Mesenchymal stem cell (in vitro differentiated cells and primary cell): Measurements from ENCODE around the gene SHQ1.

Experiments used
- DNase-seq: peaks from one replicate; pipeline ENCODE4 v3.0.0-alpha.2; 2013
- H2AFZ ChIP-seq: one replicate; pipeline ENCODE4 v1.6.1; 2013; ENCODE audit warnings: low read depth, mild to moderate bottlenecking, control low read depth, inconsistent platforms, low read length, moderate library complexity
- H2AK5ac ChIP-seq: 2 replicates; pipeline ENCODE4 v1.6.1; 2013; ENCODE audit warnings: low read length, moderate library complexity, mild to moderate bottlenecking, inconsistent platforms; ENCODE audit not compliant: severe bottlenecking
- H2BK120ac ChIP-seq: one replicate; pipeline ENCODE4 v1.6.1; 2013; ENCODE audit warnings: low read depth, mild to moderate bottlenecking, inconsistent platforms, low read length, moderate library complexity
- H2BK12ac ChIP-seq, 2 experiments: one replicate each; pipeline ENCODE4 v1.6.1; 2013; ENCODE audit warnings: inconsistent platforms in 2 of 2, low read length in 2 of 2, mild to moderate bottlenecking in 2 of 2, moderate library complexity in 2 of 2, control low read depth in 1 of 2
- H2BK15ac ChIP-seq: one replicate; pipeline ENCODE4 v1.6.1; 2013; ENCODE audit warnings: mild to moderate bottlenecking, low read depth, inconsistent platforms; ENCODE audit not compliant: poor library complexity, severe bottlenecking
- H2BK5ac ChIP-seq: 2 replicates; pipeline ENCODE4 v1.6.1; 2013; ENCODE audit warnings: low read depth, mild to moderate bottlenecking, low read length, control low read depth, inconsistent platforms; ENCODE audit not compliant: poor library complexity, severe bottlenecking
- H3K14ac ChIP-seq, 2 experiments: one replicate each; pipeline ENCODE4 v1.6.1; 2013; ENCODE audit warnings: inconsistent platforms in 2 of 2, low read length in 2 of 2, control low read depth in 1 of 2, mild to moderate bottlenecking in 1 of 2, moderate library complexity in 1 of 2
- H3K18ac ChIP-seq, 2 experiments: one replicate each; pipeline ENCODE4 v1.6.1; 2013; ENCODE audit warnings: inconsistent platforms in 2 of 2, low read length in 2 of 2, control low read depth in 1 of 2, low read depth in 1 of 2, mild to moderate bottlenecking in 1 of 2
- H3K23ac ChIP-seq, 2 experiments: one replicate each; pipeline ENCODE4 v1.6.1; 2013; ENCODE audit warnings: inconsistent platforms in 2 of 2, low read length in 2 of 2, mild to moderate bottlenecking in 2 of 2, moderate library complexity in 2 of 2, control low read depth in 1 of 2
- H3K27ac ChIP-seq: 2 replicates; pipeline ENCODE4 v1.5.1; 2013; ENCODE audit warnings: mild to moderate bottlenecking, moderate library complexity, low read length, control low read depth, inconsistent platforms; ENCODE audit not compliant: poor library complexity, severe bottlenecking
- H3K27me3 ChIP-seq, 2 experiments: 2 replicates each; pipeline versions ENCODE4 v1.6.1 to v1.7.0; 2013; ENCODE audit warnings: low read length in 2 of 2, mild to moderate bottlenecking in 2 of 2, moderate library complexity in 2 of 2, control low read depth in 1 of 2, inconsistent platforms in 1 of 2; ENCODE audit not compliant: control insufficient read depth in 1 of 2, insufficient read depth in 1 of 2
- H3K36me3 ChIP-seq, 2 experiments: 2 replicates each; pipeline versions ENCODE4 v1.6.1 to v1.7.0; 2013; ENCODE audit warnings: low read length in 2 of 2, control low read depth in 1 of 2, inconsistent platforms in 1 of 2, low read depth in 1 of 2, mild to moderate bottlenecking in 1 of 2; ENCODE audit not compliant: insufficient read depth in 2 of 2, control insufficient read depth in 1 of 2
- H3K4ac ChIP-seq, 2 experiments: one replicate each; pipeline ENCODE4 v1.6.1; 2013; ENCODE audit warnings: inconsistent platforms in 2 of 2, low read length in 2 of 2, mild to moderate bottlenecking in 2 of 2, moderate library complexity in 2 of 2, control low read depth in 1 of 2, low read depth in 1 of 2
- H3K4me1 ChIP-seq: 2 replicates; pipeline ENCODE4 v1.6.1; 2013; ENCODE audit warnings: low read depth, low read length, control low read depth; ENCODE audit not compliant: control insufficient read depth, insufficient read depth
- H3K4me2 ChIP-seq: 2 replicates; pipeline ENCODE4 v1.6.1; 2013; ENCODE audit warnings: low read length, mild to moderate bottlenecking, inconsistent platforms; ENCODE audit not compliant: poor library complexity, severe bottlenecking
- H3K4me3 ChIP-seq, 2 experiments: 2 replicates each; pipeline versions ENCODE4 v1.5.1 to v1.7.0; 2013; ENCODE audit warnings: low read length in 2 of 2, mild to moderate bottlenecking in 2 of 2, control low read depth in 1 of 2, low read depth in 1 of 2; ENCODE audit not compliant: insufficient read depth in 1 of 2
- H3K79me1 ChIP-seq: replicated peaks from 2 replicates; pipeline ENCODE4 v1.6.1; 2013; ENCODE audit warnings: mild to moderate bottlenecking, control low read depth, low read length, inconsistent platforms; ENCODE audit not compliant: poor library complexity, severe bottlenecking
- H3K9ac ChIP-seq: 2 replicates; pipeline ENCODE4 v1.7.0; 2013; ENCODE audit warnings: mild to moderate bottlenecking, low read length, moderate library complexity
- H3K9me3 ChIP-seq: 2 replicates; pipeline ENCODE4 v1.7.0; 2013; ENCODE audit warnings: mild to moderate bottlenecking, low read length; ENCODE audit not compliant: control insufficient read depth
- H4K8ac ChIP-seq: one replicate; pipeline ENCODE4 v1.6.1; 2013; ENCODE audit warnings: inconsistent platforms, mild to moderate bottlenecking, low read length, moderate library complexity
- H4K91ac ChIP-seq: one replicate; pipeline ENCODE4 v1.6.1; 2013; ENCODE audit warnings: mild to moderate bottlenecking, low read length, inconsistent platforms
- WGBS: methylation state at CpG from one replicate; pipeline ENCODE4 v1.1.7; 2013; ENCODE audit warnings: mixed read lengths; 5-methylcytosine and 5-hydroxymethylcytosine counted together

SHQ1 gene

GRCh38 chr3:72821161-72821781 lies 27.0 kb downstream of the SHQ1 start:
- Histone ChIP-seq H3K4me1 (peaks cover 5% of the 10 kb centered on the region), H3K27me3 (no peaks in the 10 kb centered on the region), H3K9me3 (no peaks in the 10 kb centered on the region), H2BK5ac (no peak overlapping the region), H3K79me1 (peaks cover 10% of the 10 kb centered on the region), H2BK120ac (no peak overlapping the region), H4K8ac (no peak overlapping the region), H3K14ac (no peak overlapping the region), H3K4me2 (no peak overlapping the region), H2AK5ac (no peak overlapping the region), H3K4ac (no peak overlapping the region), H3K23ac (no peak overlapping the region), H3K9ac (peak overlapping the region; percentile 31), H2BK12ac (no peak overlapping the region), H3K36me3 (peaks cover 0 to 6% of the 10 kb centered on the region in 2 experiments), H3K27ac (no peak overlapping the region), H3K4me3 (no peak overlapping the region), H4K91ac (no peak overlapping the region), H2AFZ (no peak overlapping the region), H3K18ac (no peak overlapping the region), H2BK15ac (no peak overlapping the region)
- peak; percentile 70 for DNase-seq
- WGBS: 40% methylated on average over 8 of the region's 8 CpGs

GRCh38 chr3:72820415-72820814 lies 27.8 kb downstream of the SHQ1 start:
- H3K9ac ChIP-seq: peak overlapping the region; percentile 31
- no peak overlapping the region for H3K14ac ChIP-seq
- no peak overlapping the region for H3K23ac ChIP-seq
- peaks cover 0 to 6% of the 10 kb centered on the region in 2 experiments for H3K36me3 ChIP-seq
- no peak overlapping the region for H3K27ac ChIP-seq
- no peak overlapping the region for H2AK5ac ChIP-seq
- no peak overlapping the region for H4K91ac ChIP-seq
- no peak overlapping the region for H2AFZ ChIP-seq
- H4K8ac ChIP-seq: no peak overlapping the region
- no peak overlapping the region for H2BK15ac ChIP-seq
- H2BK12ac ChIP-seq: no peak overlapping the region
- H3K9me3 ChIP-seq: no peaks in the 10 kb centered on the region
- no peak overlapping the region for H3K4ac ChIP-seq
- no peak overlapping the region for H3K18ac ChIP-seq
- H2BK5ac ChIP-seq: no peak overlapping the region
- peak; percentile 19 for DNase-seq
- H2BK120ac ChIP-seq: no peak overlapping the region
- peaks cover 10% of the 10 kb centered on the region for H3K79me1 ChIP-seq
- H3K4me3 ChIP-seq: no peak overlapping the region
- H3K4me1 ChIP-seq: peaks cover 5% of the 10 kb centered on the region
- H3K27me3 ChIP-seq: no peaks in the 10 kb centered on the region
- no peak overlapping the region for H3K4me2 ChIP-seq

- no CpG with 5 or more reads among the region's 1 CpG for WGBS
- Histone ChIP-seq H2AK5ac (no peak overlapping the region), H3K9me3 (no peaks in the 10 kb centered on the region), H4K91ac (no peak overlapping the region), H3K4me3 (no peak overlapping the region), H2BK5ac (no peak overlapping the region), H2BK12ac (no peak overlapping the region), H3K79me1 (peaks cover 7% of the 10 kb centered on the region), H2BK15ac (no peak overlapping the region), H3K14ac (no peak overlapping the region), H3K9ac (peak overlapping the region; percentile 52), H3K27me3 (no peaks in the 10 kb centered on the region), H3K4ac (no peak overlapping the region), H3K4me1 (peaks cover 5% of the 10 kb centered on the region), H3K18ac (no peak overlapping the region), H2AFZ (no peak overlapping the region), H3K23ac (no peak overlapping the region), H4K8ac (no peak overlapping the region), H3K36me3 (peaks cover 0 to 10% of the 10 kb centered on the region in 2 experiments), H3K4me2 (no peak overlapping the region), H2BK120ac (no peak overlapping the region), H3K27ac (no peak overlapping the region)
- peak; percentile 80 for DNase-seq
Observed at GRCh38 chr3:72818905-72819304, 29.3 kb downstream of the SHQ1 start.

- Histone ChIP-seq H3K27me3 (no peaks in the 10 kb centered on the region), H4K91ac (no peak overlapping the region), H2AK5ac (no peak overlapping the region), H3K14ac (no peak overlapping the region), H3K4me1 (peaks cover 5% of the 10 kb centered on the region), H2AFZ (no peak overlapping the region), H2BK15ac (no peak overlapping the region), H2BK120ac (no peak overlapping the region), H3K79me1 (peaks cover 7% of the 10 kb centered on the region), H2BK12ac (no peak overlapping the region), H3K36me3 (peaks cover 0 to 10% of the 10 kb centered on the region in 2 experiments), H4K8ac (no peak overlapping the region), H2BK5ac (no peak overlapping the region), H3K4ac (no peak overlapping the region), H3K9ac (peak overlapping the region; percentile 52), H3K27ac (no peak overlapping the region), H3K9me3 (no peaks in the 10 kb centered on the region), H3K4me2 (no peak overlapping the region), H3K18ac (no peak overlapping the region), H3K23ac (no peak overlapping the region), H3K4me3 (no peak overlapping the region)
- WGBS: 92% methylated on average over 2 of the region's 3 CpGs
- DNase-seq: peak; percentile 43
Observed at GRCh38 chr3:72818092-72818773, 30.0 kb downstream of the SHQ1 start.
